ENCODE measurements around the gene BCL2L1. TPM values are rescaled to one million over a fixed set of nuclear protein-coding genes. Genes with fewer than 3 reads are reported as not detected.
A peak's percentile ranks its signal among the peaks of the same experiment; 100 is the strongest.

The BCL2L1 gene
- total and polyA plus RNA-seq, 5 donors from 2014 or later = 15.5 to 38.1 (median 18.5) TPM

DNA sequence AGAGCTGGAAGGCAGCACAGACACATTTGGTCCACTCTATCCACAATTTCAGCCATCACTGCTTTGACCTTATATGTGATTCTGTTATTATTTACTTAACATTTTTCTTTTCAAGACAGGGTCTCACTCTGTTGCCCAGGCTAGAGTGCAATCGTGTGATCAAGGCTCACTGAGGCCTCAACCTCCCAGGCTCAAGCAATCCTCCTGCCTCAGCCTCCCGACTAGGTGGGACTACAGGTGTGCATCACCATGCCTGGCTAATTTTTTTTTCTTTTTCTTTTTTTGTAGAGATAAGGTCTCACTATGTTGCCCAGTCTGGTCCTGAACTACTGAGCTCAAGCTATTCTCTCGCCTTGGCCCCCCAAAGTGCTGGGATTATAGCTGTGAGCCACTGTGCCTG, 40.3 kb downstream of the BCL2L1 start:
- DNase-seq = no peak
- Histone ChIP-seq H3K4me1 (ENCODE audit: control insufficient read depth, insufficient read depth, low read length, poor library complexity, severe bottlenecking) (peaks cover 77% of the 10 kb centered on the region), H3K27me3 (ENCODE audit: control insufficient read depth, insufficient read depth, low read length) (no peaks in the 10 kb centered on the region), H3K36me3 (ENCODE audit: control insufficient read depth, insufficient read depth, low read length) (peaks cover 26% of the 10 kb centered on the region), H3K4me3 (ENCODE audit: low read depth, low read length) (no peak overlapping the region), H3K27ac (ENCODE audit: insufficient read depth, low read length, poor library complexity, severe bottlenecking) (peak overlapping the region; percentile 6), H3K9me3 (ENCODE audit: control insufficient read depth in 2 of 2, low read length in 2 of 2) (no peaks in the 10 kb centered on the region)
- no peaks in the 10 kb centered on the region for H3K9me3 Mint-ChIP-seq
- H3K27ac Mint-ChIP-seq = peak overlapping the region; percentile 76 to 94 (median 81)
- peaks cover 47% of the 10 kb centered on the region for H3K36me3 Mint-ChIP-seq
- no peak overlapping the region for H3K4me3 Mint-ChIP-seq
- peaks cover 26 to 98% (median 82%) of the 10 kb centered on the region in 4 donors for H3K4me1 Mint-ChIP-seq
- no peak for ATAC-seq (ENCODE audit: low read depth in 2 of 2)
- no peaks in the 10 kb centered on the region for H3K27me3 Mint-ChIP-seq

DNA sequence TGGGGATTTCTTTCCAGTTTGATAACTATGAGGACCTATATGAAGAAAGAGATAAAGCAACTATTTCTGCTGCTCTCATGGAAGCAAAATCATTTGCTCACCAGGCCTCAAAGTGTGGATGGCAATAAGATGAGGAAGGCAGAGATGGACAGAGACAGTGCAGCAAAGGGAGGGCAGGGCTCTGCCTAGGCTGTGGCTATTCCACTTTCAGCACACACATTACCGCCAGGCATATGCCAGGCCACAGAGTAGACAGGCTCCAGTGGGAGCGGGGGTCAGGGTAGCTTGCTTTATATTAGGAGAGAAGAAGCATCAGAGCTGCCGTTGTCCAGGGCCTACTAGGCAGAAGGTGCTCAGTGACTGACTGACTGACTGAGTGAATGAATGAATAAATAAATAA, 40.9 kb downstream of the BCL2L1 start:
- Mint-ChIP-seq H3K27me3 (no peaks in the 10 kb centered on the region), H3K4me1 (peaks cover 23 to 98% (median 82%) of the 10 kb centered on the region in 4 donors), H3K9me3 (no peaks in the 10 kb centered on the region), H3K4me3 (peak overlapping the region in 1 of 4 donors; percentile 11), H3K36me3 (peaks cover 45% of the 10 kb centered on the region), H3K27ac (peak overlapping the region; percentile 81 to 99 (median 94))
- Histone ChIP-seq H3K27ac (ENCODE audit: insufficient read depth, low read length, poor library complexity, severe bottlenecking) (peak overlapping the region; percentile 6), H3K9me3 (ENCODE audit: control insufficient read depth in 2 of 2, low read length in 2 of 2) (no peaks in the 10 kb centered on the region), H3K4me1 (ENCODE audit: control insufficient read depth, insufficient read depth, low read length, poor library complexity, severe bottlenecking) (peaks cover 79% of the 10 kb centered on the region), H3K27me3 (ENCODE audit: control insufficient read depth, insufficient read depth, low read length) (no peaks in the 10 kb centered on the region), H3K4me3 (ENCODE audit: low read depth, low read length) (no peak overlapping the region), H3K36me3 (ENCODE audit: control insufficient read depth, insufficient read depth, low read length) (peaks cover 26% of the 10 kb centered on the region)
- ATAC-seq (ENCODE audit: low read depth in 2 of 2) (no peak), DNase-seq (no peak)

DNA sequence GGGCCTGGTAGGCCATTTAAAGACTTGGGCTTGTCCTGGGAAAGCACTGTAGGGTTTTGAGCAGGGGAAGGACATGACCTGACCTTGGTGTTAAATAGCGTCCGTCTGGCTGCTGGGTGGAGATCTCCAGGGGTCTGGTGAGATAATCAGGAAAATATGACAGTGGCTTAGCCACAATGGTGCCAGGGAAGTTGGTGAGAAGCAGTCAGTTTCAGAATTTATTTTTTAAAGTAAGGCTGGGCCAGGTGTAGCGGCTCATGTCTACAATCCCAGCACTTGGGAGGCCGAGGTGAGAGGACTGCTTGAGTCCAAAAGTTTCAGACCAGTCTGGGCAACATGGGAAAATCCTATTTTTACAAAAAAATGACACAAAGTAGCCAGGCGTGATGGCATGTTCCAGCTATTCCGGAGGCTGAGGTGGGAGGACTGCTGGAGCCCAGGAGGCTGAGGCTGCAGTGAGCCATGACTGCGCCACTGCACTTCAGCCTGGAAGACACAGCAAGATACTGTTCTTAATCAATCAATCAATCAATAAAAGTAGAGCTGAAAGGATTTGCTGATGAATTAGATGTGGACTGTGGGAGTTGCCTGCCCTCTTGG, 41.4 kb downstream of the BCL2L1 start:
- peaks cover 81% of the 10 kb centered on the region for H3K4me1 ChIP-seq (ENCODE audit: control insufficient read depth, insufficient read depth, low read length, poor library complexity, severe bottlenecking)
- Mint-ChIP-seq H3K4me3 (peak overlapping the region in 2 of 4 donors; percentile 66 to 85), H3K9me3 (no peaks in the 10 kb centered on the region), H3K36me3 (peaks cover 44% of the 10 kb centered on the region), H3K27me3 (no peaks in the 10 kb centered on the region), H3K27ac (peak overlapping the region; percentile 81 to 99 (median 94)), H3K4me1 (peaks cover 17 to 98% (median 82%) of the 10 kb centered on the region in 4 donors)
- no peaks in the 10 kb centered on the region for H3K27me3 ChIP-seq (ENCODE audit: control insufficient read depth, insufficient read depth, low read length)
- H3K36me3 ChIP-seq (ENCODE audit: control insufficient read depth, insufficient read depth, low read length) = peaks cover 26% of the 10 kb centered on the region
- H3K4me3 ChIP-seq (ENCODE audit: low read depth, low read length) = no peak overlapping the region
- H3K9me3 ChIP-seq (ENCODE audit: control insufficient read depth in 2 of 2, low read length in 2 of 2) = no peaks in the 10 kb centered on the region
- DNase-seq (no peak), ATAC-seq (ENCODE audit: low read depth in 2 of 2) (no peak)
- H3K27ac ChIP-seq (ENCODE audit: insufficient read depth, low read length, poor library complexity, severe bottlenecking) = peak overlapping the region; percentile 48

DNA sequence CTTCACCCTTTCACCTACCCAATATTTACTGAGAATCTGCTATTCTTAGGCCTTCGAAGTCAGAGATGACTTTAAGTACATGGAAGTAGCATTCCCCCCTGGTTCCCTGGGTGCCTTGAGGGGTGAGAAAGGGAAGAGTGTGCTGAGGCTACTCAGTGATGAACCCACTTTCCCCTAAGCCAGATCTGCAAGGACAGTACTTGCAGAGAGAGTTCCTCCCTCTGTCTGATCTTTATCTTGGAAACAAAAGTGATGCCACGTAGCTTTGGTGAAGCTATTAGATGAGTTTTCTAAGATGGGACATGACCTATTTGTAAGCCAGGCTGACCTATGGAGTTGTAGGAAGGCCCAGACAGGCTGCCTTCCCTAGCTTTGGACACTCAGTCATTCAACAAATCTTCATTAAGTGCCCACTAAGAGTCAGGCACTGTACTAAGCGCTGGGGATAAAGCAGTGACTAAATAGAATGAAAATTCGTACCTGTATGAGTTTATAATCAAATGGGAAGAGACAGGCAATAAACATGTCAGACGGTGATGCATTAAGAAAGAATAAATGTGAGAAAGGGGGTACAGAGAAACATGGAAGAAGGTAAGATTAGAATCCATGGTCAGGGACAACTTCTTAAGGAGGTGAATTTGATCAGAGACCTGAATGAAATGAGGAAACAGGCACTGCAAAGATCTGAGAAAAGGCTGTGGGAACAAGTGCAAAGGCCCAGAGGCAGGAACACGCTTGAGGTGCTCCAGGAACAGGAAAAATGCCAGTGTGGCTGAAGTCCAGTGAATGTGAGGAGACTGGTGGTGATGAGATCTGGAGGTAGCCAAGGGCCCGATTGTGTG, 42.2 kb downstream of the BCL2L1 start:
- DNase-seq (no peak), ATAC-seq (ENCODE audit: low read depth in 2 of 2) (no peak)
- H3K27ac Mint-ChIP-seq = peak overlapping the region; percentile 81 to 99 (median 94)
- peak overlapping the region; percentile 34 to 85 (median 51) for H3K4me3 Mint-ChIP-seq
- no peaks in the 10 kb centered on the region for H3K9me3 Mint-ChIP-seq
- peaks cover 44% of the 10 kb centered on the region for H3K36me3 Mint-ChIP-seq
- Histone ChIP-seq H3K27me3 (ENCODE audit: control insufficient read depth, insufficient read depth, low read length) (no peaks in the 10 kb centered on the region), H3K36me3 (ENCODE audit: control insufficient read depth, insufficient read depth, low read length) (peaks cover 26% of the 10 kb centered on the region), H3K27ac (ENCODE audit: insufficient read depth, low read length, poor library complexity, severe bottlenecking) (peak overlapping the region; percentile 48), H3K4me1 (ENCODE audit: control insufficient read depth, insufficient read depth, low read length, poor library complexity, severe bottlenecking) (peaks cover 81% of the 10 kb centered on the region), H3K9me3 (ENCODE audit: control insufficient read depth in 2 of 2, low read length in 2 of 2) (no peaks in the 10 kb centered on the region), H3K4me3 (ENCODE audit: low read depth, low read length) (no peak overlapping the region)
- peaks cover 10 to 98% (median 81%) of the 10 kb centered on the region in 4 donors for H3K4me1 Mint-ChIP-seq
- no peaks in the 10 kb centered on the region for H3K27me3 Mint-ChIP-seq

DNA sequence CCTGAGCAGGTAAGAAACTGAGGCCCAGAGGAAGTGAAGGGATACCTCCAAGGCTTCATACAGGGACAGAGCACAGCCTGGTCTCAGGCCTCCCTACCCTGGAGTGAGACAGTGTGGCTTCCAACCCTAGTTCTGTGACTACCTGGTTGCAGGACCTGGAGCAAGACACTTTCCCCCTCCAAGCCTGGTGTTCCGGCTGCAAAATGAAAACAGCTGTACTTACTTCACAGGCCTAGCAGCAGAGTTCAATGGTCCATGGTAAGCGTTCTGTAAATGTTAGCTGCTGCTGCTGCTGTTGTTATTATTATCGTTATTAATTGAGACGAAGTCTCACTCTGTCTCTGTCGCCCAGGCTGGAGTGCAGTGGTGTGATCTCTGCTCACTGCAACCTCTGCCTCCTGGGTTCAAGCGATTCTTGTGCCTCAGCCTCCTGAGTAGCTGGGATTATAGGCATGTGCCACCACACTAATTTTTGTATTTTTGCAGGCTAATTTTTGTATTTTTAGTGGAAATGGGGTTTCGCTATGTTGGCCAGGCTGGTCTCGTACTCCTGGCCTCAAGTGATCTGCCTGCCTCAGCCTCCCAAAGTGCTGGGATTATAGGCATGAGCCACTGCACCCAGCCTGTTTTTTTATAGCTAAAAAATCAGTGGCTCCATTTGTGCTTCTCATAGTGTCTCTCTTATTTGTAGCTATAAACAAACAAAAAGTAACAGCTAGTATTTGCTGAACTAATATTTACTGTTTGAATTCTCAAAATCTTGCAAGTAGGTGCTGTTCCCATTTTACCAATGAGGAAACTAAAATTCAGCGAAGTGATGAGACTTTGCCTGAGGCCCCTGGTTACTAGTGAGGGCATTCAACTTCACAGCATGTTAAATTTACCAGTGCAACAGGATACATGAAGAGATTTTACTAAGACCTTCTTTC, 43.0 kb downstream of the BCL2L1 start:
- DNase-seq (no peak), ATAC-seq (ENCODE audit: low read depth in 2 of 2) (no peak)
- Histone ChIP-seq H3K27me3 (ENCODE audit: control insufficient read depth, insufficient read depth, low read length) (no peaks in the 10 kb centered on the region), H3K9me3 (ENCODE audit: control insufficient read depth in 2 of 2, low read length in 2 of 2) (no peaks in the 10 kb centered on the region), H3K4me3 (ENCODE audit: low read depth, low read length) (no peak overlapping the region), H3K4me1 (ENCODE audit: control insufficient read depth, insufficient read depth, low read length, poor library complexity, severe bottlenecking) (peaks cover 84% of the 10 kb centered on the region), H3K27ac (ENCODE audit: insufficient read depth, low read length, poor library complexity, severe bottlenecking) (peak overlapping the region; percentile 89), H3K36me3 (ENCODE audit: control insufficient read depth, insufficient read depth, low read length) (peaks cover 26% of the 10 kb centered on the region)
- Mint-ChIP-seq H3K27ac (peak overlapping the region; percentile 92 to 100 (median 94)), H3K9me3 (no peaks in the 10 kb centered on the region), H3K27me3 (no peaks in the 10 kb centered on the region), H3K4me1 (peaks cover 14 to 99% (median 83%) of the 10 kb centered on the region in 4 donors), H3K4me3 (peak overlapping the region in 3 of 4 donors; percentile 2 to 100 (median 49)), H3K36me3 (peaks cover 44% of the 10 kb centered on the region)

DNA sequence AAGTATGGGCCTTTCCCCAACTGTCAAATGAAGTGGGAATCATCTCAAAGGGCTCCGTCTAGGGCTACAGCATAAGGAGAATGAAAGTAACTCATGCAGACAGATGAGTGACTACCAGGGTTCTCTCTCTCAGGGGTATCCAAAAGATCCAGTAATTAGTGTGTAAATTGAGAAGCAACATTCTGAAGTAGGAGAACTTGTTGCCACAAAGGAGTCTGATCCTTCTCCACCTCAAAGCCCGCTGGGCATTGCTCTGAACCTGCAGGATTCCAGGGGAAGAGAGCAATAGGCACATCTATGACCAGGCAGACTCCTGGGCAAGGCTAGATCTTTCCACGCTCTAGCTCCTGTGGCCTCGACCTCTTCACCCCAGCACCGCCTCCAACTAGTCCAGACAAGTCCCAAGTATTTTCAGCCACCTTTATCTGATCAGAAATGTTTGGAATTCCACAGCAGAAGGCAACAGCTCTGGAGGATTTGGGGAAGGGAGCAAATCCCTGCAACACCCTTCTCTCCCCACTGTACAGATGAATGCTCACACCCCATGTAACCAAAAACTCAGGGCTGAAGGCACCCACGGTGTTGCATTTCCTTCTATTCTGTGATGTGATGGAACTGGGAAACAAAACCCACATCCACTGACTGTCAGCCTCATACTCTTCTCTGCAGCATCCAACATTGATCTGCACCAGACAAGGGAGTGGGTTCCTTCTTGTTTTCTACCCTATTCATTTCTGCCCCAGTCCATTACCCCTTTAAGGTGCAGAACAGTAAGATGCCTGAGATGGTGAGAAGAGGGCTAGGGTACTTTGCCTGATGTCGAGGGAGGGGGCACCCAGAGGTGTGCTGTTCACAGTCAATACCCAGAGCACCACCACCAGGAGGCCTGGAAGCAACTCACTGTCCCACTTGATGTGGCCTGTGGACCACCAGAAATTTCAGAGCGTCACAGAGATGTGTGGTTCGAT, 44.0 kb downstream of the BCL2L1 start:
- H3K9me3 ChIP-seq (ENCODE audit: control insufficient read depth in 2 of 2, low read length in 2 of 2) = no peaks in the 10 kb centered on the region
- Mint-ChIP-seq H3K4me1 (peaks cover 20 to 99% (median 85%) of the 10 kb centered on the region in 4 donors), H3K4me3 (peak overlapping the region; percentile 31 to 100 (median 56)), H3K9me3 (no peaks in the 10 kb centered on the region), H3K27ac (peak overlapping the region; percentile 92 to 100 (median 94)), H3K36me3 (peaks cover 39% of the 10 kb centered on the region), H3K27me3 (no peaks in the 10 kb centered on the region)
- H3K4me3 ChIP-seq (ENCODE audit: low read depth, low read length) = peak overlapping the region; percentile 28
- H3K4me1 ChIP-seq (ENCODE audit: control insufficient read depth, insufficient read depth, low read length, poor library complexity, severe bottlenecking) = peaks cover 84% of the 10 kb centered on the region
- peaks cover 21% of the 10 kb centered on the region for H3K36me3 ChIP-seq (ENCODE audit: control insufficient read depth, insufficient read depth, low read length)
- peak overlapping the region; percentile 89 for H3K27ac ChIP-seq (ENCODE audit: insufficient read depth, low read length, poor library complexity, severe bottlenecking)
- ATAC-seq (ENCODE audit: low read depth in 2 of 2) = no peak
- no peaks in the 10 kb centered on the region for H3K27me3 ChIP-seq (ENCODE audit: control insufficient read depth, insufficient read depth, low read length)
- DNase-seq = no peak
